ENCODE measurements around the gene MICU2. TPM values are rescaled to one million over a fixed set of nuclear protein-coding genes. Genes with fewer than 3 reads are reported as not detected.

MICU2 gene
- total RNA-seq, 1 experiment from 2014 or later, result 56.0 TPM

DNA sequence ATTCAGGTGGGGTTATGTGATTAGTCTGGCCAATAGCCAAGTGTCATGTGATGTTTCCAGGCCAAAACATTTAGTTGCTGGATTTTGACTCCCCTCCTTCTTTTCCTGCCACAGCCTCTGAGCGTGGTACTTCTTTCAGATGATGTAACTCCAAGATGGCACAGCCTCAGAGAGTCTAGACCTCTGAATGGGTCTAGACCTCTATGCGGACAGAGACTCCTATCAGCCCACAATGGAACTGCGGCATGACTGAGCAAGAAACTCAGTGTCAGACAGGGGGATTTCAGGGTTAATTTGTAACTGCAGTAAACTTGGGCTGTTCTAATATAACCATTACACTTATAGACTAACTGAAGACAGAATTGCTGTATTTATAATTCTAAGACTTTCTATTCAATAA, 102.3 kb downstream of the MICU2 start:
- Histone ChIP-seq H3K4me3 (ENCODE audit: low read depth, low read length, poor library complexity, severe bottlenecking) (no peak overlapping the region), H3K4me1 (ENCODE audit: insufficient read depth, low read length, poor library complexity, severe bottlenecking) (no peaks in the 10 kb centered on the region), H3K27ac (ENCODE audit: low read depth, low read length, poor library complexity, severe bottlenecking) (no peak overlapping the region), H3K27me3 (replicated peaks; ENCODE audit: insufficient read depth, low read depth, low read length, poor library complexity) (no peaks in the 10 kb centered on the region), H3K9me3 (ENCODE audit: low read depth, low read length, poor library complexity, severe bottlenecking) (no peaks in the 10 kb centered on the region), H3K36me3 (ENCODE audit: insufficient read depth, low read length, poor library complexity, severe bottlenecking) (no peaks in the 10 kb centered on the region)
- ChIA-PET POLR2A (ENCODE audit: low non-redundant PET) (no interaction called here), CTCF (no interaction called here)
- TF ChIP-seq, protein P1, sequence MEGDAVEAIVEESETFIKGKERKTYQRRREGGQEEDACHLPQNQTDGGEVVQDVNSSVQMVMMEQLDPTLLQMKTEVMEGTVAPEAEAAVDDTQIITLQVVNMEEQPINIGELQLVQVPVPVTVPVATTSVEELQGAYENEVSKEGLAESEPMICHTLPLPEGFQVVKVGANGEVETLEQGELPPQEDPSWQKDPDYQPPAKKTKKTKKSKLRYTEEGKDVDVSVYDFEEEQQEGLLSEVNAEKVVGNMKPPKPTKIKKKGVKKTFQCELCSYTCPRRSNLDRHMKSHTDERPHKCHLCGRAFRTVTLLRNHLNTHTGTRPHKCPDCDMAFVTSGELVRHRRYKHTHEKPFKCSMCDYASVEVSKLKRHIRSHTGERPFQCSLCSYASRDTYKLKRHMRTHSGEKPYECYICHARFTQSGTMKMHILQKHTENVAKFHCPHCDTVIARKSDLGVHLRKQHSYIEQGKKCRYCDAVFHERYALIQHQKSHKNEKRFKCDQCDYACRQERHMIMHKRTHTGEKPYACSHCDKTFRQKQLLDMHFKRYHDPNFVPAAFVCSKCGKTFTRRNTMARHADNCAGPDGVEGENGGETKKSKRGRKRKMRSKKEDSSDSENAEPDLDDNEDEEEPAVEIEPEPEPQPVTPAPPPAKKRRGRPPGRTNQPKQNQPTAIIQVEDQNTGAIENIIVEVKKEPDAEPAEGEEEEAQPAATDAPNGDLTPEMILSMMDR (conservative IDR thresholded peaks at IDR 0.05; ENCODE audit: low read depth, low read length), result peak; percentile 28; the same call in 1 of the 2 replicates
- no peak for TF ChIP-seq EZH2 (IDR thresholded peaks at IDR 0.05; ENCODE audit: borderline replicate concordance, low read depth, low read length, poor library complexity, severe bottlenecking)
- no TSS peak for BruUV-seq (replicated peaks)
- DNase-seq (ENCODE audit: low spot score), result peak; percentile 34
- intact Hi-C loops (cut with micrococcal nuclease; ENCODE audit: unreplicated experiment), result no loop called here

DNA sequence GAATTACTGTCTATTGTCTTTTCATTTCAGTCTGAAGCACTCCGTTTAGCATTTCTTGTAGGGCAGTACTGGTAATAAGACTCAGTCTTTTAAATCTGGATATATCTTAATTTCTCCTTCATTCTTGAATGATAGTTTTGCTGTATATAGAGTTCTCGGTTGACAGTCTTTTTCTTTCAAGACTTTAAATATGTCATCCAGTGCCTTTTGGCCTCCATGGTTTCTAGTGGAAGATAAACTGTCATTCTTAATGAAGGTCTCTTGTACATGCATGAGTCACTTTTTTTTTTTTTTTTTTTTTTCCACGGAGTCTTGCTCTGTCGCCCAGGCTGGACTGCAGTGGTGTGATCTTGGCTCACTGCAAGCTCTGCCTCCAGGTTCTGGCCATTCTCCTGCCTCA, 117.6 kb downstream of the MICU2 start:
- TF ChIP-seq, protein P1 (conservative IDR thresholded peaks at IDR 0.05; ENCODE audit: low read depth, low read length), result no peak
- no peak for TF ChIP-seq EZH2 (IDR thresholded peaks at IDR 0.05; ENCODE audit: borderline replicate concordance, low read depth, low read length, poor library complexity, severe bottlenecking)
- no peak for DNase-seq (ENCODE audit: low spot score)
- H3K9me3 ChIP-seq (ENCODE audit: low read depth, low read length, poor library complexity, severe bottlenecking), result peaks cover 22% of the 10 kb centered on the region
- no peak overlapping the region for H3K4me3 ChIP-seq (ENCODE audit: low read depth, low read length, poor library complexity, severe bottlenecking)
- no peaks in the 10 kb centered on the region for H3K27me3 ChIP-seq (replicated peaks; ENCODE audit: insufficient read depth, low read depth, low read length, poor library complexity)
- no peaks in the 10 kb centered on the region for H3K36me3 ChIP-seq (ENCODE audit: insufficient read depth, low read length, poor library complexity, severe bottlenecking)
- H3K27ac ChIP-seq (ENCODE audit: low read depth, low read length, poor library complexity, severe bottlenecking), result no peak overlapping the region
- BruUV-seq (replicated peaks), result no TSS peak
- intact Hi-C loops (cut with micrococcal nuclease; ENCODE audit: unreplicated experiment), result loop anchor here (10.0 kb wide), 1 partner anchor 1308 kb away; no protein-coding TSS in a partner anchor
- H3K4me1 ChIP-seq (ENCODE audit: insufficient read depth, low read length, poor library complexity, severe bottlenecking), result no peaks in the 10 kb centered on the region
- ChIA-PET CTCF (no interaction called here), POLR2A (ENCODE audit: low non-redundant PET) (no interaction called here)

DNA sequence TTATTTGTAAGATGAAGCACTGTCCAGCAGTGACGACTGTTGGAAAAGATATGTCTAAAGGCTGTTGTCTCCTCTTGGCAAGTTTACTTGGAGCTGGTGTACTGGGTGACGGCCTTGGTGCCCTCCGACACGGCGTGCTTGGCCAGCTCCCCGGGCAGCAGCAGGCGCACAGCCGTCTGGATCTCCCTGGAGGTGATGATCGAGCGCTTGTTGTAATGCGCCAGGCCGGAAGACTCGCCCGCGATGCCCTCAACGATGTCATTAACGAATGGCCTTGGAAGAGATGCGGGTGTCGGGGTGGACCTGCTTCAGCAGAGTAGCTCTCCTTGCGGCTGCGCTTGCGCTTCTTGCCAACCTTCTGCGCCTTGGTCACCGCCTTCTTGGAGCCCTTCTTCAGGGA, 120.2 kb downstream of the MICU2 start:
- POLR2A ChIA-PET (ENCODE audit: low non-redundant PET), result no interaction called here
- intact Hi-C loops (cut with micrococcal nuclease; ENCODE audit: unreplicated experiment), result loop anchor here (10.0 kb wide), 1 partner anchor 1311 kb away; no protein-coding TSS in a partner anchor
- H3K4me3 ChIP-seq (ENCODE audit: low read depth, low read length, poor library complexity, severe bottlenecking), result no peak overlapping the region

More for the DNA sequence above, 120.2 kb downstream of the MICU2 start:
- H3K27me3 ChIP-seq (replicated peaks; ENCODE audit: insufficient read depth, low read depth, low read length, poor library complexity), result no peaks in the 10 kb centered on the region
- peaks cover 22% of the 10 kb centered on the region for H3K9me3 ChIP-seq (ENCODE audit: low read depth, low read length, poor library complexity, severe bottlenecking)
- H3K27ac ChIP-seq (ENCODE audit: low read depth, low read length, poor library complexity, severe bottlenecking), result no peak overlapping the region
- no peaks in the 10 kb centered on the region for H3K4me1 ChIP-seq (ENCODE audit: insufficient read depth, low read length, poor library complexity, severe bottlenecking)
- TF ChIP-seq EZH2 (IDR thresholded peaks at IDR 0.05; ENCODE audit: borderline replicate concordance, low read depth, low read length, poor library complexity, severe bottlenecking), result no peak
- TF ChIP-seq, protein P1 (conservative IDR thresholded peaks at IDR 0.05; ENCODE audit: low read depth, low read length), result no peak
- no TSS peak for BruUV-seq (replicated peaks)
- DNase-seq (ENCODE audit: low spot score), result no peak
- H3K36me3 ChIP-seq (ENCODE audit: insufficient read depth, low read length, poor library complexity, severe bottlenecking), result no peaks in the 10 kb centered on the region
- CTCF ChIA-PET, result no interaction called here

Measured in A673 (cell line).